OCI-LY7 (cell line): Measurements from ENCODE around the gene CCNL2.

ENCODE experiments used
- EZH2phosphoT487 ChIP-seq: fragments of 200-600 bp; sonication (generic); IDR thresholded peaks from 2 replicates; pipeline ENCODE4 v1.6.1; 2018; ENCODE audit warnings: low read depth, borderline replicate concordance, mild to moderate bottlenecking, mixed run types, antibody characterized with exemption, low read length, moderate library complexity, mixed read lengths
- TF ChIP-seq, protein P1 (sequence below): fragments of 200-600 bp; sonication (generic); conservative IDR thresholded peaks from 2 replicates; pipeline ENCODE4 v1.5.1; 2014; ENCODE audit warnings: mild to moderate bottlenecking, antibody characterized with exemption, low read length, moderate library complexity, mixed read lengths

DNA sequence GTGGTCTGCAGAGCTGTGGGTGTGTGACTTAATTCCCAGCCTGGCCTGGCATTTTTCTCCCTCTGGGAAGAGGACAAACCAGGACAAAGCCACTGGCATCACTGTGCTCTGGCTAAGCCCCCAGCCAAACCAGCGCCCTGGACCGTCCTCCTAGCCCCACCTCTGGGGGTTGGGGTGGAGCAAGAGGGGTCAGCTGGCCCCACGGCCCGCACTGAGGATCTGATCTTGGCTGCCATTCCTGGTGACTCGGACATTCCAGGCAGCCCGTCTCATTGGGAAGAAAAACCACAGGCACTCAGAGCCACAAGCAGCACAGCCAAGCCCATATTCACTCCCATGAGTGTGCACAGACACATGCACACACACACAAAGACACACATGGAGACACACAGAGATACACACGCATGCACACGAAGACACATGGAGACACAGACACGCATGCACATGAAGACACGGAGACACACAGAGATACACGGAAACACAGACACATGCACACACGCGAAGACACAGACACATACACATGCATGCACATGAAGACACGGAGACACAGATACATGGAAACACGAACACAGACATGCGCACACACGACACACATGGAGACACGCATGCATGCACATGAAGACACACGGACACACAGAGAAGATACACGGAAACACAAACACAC is 38.5 kb downstream of the CCNL2 start:
- TF ChIP-seq, protein P1, sequence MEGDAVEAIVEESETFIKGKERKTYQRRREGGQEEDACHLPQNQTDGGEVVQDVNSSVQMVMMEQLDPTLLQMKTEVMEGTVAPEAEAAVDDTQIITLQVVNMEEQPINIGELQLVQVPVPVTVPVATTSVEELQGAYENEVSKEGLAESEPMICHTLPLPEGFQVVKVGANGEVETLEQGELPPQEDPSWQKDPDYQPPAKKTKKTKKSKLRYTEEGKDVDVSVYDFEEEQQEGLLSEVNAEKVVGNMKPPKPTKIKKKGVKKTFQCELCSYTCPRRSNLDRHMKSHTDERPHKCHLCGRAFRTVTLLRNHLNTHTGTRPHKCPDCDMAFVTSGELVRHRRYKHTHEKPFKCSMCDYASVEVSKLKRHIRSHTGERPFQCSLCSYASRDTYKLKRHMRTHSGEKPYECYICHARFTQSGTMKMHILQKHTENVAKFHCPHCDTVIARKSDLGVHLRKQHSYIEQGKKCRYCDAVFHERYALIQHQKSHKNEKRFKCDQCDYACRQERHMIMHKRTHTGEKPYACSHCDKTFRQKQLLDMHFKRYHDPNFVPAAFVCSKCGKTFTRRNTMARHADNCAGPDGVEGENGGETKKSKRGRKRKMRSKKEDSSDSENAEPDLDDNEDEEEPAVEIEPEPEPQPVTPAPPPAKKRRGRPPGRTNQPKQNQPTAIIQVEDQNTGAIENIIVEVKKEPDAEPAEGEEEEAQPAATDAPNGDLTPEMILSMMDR = no peak
- no peak for TF ChIP-seq EZH2phosphoT487
